ENCODE measurements around the gene PRDM12.

The PRDM12 gene

DNA sequence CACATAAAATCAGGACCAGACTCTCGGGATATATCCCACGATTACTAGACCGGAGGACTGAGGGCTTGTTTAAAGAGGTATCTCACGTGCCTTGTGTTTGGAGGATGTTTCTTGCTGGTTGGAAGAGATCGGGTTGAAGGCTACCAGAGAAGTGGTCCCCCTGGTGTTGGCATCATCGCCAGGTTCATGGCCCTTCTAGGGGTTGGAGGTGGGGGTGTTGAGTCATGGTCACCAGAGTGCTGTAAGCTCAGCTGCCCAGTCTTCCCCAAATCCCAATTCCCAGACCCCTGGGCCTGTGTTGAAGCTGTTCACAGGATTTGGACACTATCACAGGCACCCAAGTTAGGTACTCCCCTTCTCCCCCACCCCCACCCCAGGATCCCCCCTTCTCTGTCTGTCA lies 29.1 kb upstream of the PRDM12 start:
- TF ChIP-seq, protein P1, sequence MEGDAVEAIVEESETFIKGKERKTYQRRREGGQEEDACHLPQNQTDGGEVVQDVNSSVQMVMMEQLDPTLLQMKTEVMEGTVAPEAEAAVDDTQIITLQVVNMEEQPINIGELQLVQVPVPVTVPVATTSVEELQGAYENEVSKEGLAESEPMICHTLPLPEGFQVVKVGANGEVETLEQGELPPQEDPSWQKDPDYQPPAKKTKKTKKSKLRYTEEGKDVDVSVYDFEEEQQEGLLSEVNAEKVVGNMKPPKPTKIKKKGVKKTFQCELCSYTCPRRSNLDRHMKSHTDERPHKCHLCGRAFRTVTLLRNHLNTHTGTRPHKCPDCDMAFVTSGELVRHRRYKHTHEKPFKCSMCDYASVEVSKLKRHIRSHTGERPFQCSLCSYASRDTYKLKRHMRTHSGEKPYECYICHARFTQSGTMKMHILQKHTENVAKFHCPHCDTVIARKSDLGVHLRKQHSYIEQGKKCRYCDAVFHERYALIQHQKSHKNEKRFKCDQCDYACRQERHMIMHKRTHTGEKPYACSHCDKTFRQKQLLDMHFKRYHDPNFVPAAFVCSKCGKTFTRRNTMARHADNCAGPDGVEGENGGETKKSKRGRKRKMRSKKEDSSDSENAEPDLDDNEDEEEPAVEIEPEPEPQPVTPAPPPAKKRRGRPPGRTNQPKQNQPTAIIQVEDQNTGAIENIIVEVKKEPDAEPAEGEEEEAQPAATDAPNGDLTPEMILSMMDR (IDR thresholded peaks at IDR 0.05) = no peak
- Histone ChIP-seq H3K9ac (no peak overlapping the region), H3K4me3 (ENCODE audit: low read depth, low read length) (no peak overlapping the region), H3K4me2 (ENCODE audit: low read length) (no peak overlapping the region), H3K9me3 (ENCODE audit: control insufficient read depth, low read length) (no peaks in the 10 kb centered on the region), H2AFZ (no peak overlapping the region), H3K27ac (no peak overlapping the region), H3K79me2 (no peaks in the 10 kb centered on the region), H3K4me1 (no peaks in the 10 kb centered on the region), H3K27me3 (ENCODE audit: control insufficient read depth, insufficient read depth, low read length) (no peaks in the 10 kb centered on the region), H3K36me3 (ENCODE audit: control insufficient read depth, insufficient read depth, low read length) (no peaks in the 10 kb centered on the region)

DNA sequence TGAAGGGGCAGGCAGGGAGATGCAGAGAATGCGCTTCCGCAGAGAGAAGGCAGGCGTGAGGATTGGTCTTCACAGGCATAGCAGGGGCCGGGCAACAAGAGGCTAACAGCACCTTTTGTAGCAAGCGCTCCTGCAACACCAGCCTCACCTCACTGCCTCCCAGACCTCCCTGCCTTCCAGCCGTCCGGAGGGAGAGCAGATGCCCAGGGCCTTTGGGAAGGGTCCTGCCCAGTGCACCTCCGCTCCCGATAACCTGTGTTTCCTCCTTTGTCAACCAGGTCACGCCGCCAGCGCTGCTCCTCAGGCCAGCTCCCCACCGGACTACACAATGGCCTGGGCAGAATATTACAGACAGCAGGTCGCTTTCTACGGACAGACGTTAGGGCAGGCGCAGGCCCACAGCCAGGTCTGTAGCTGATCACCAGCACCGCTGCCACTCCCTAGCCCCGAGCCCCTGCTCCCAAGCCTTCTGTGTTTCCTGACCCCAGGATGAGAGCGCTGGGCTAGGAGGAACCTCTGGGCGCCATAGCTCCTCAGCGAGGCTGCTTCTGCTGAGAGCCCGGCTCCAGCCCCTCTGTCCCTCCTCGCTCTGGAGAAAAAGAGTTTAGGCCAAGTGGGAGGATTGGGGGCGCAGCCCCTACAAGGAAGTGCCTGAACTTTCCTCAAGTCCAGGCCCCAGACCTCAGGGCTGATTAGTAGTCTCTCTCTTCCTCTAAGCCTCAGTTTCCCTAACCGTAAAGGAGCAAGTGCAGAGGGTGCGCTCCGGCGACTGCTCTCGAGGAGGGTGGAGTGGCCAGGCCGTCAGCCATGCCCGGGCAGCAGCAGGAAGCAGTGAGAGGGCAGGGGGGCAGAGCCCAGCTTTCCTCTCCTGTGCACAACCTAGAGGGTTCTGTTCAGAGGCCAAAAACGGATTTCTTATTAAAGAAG lies 28.4 kb upstream of the PRDM12 start:
- Histone ChIP-seq H3K79me2 (no peaks in the 10 kb centered on the region), H3K27ac (no peak overlapping the region), H3K4me3 (ENCODE audit: low read depth, low read length) (no peak overlapping the region), H3K27me3 (ENCODE audit: control insufficient read depth, insufficient read depth, low read length) (no peaks in the 10 kb centered on the region), H3K4me1 (no peaks in the 10 kb centered on the region), H3K36me3 (ENCODE audit: control insufficient read depth, insufficient read depth, low read length) (no peaks in the 10 kb centered on the region), H2AFZ (no peak overlapping the region), H3K4me2 (ENCODE audit: low read length) (no peak overlapping the region), H3K9me3 (ENCODE audit: control insufficient read depth, low read length) (no peaks in the 10 kb centered on the region), H3K9ac (no peak overlapping the region)
- TF ChIP-seq, protein P1 (IDR thresholded peaks at IDR 0.05) = no peak

DNA sequence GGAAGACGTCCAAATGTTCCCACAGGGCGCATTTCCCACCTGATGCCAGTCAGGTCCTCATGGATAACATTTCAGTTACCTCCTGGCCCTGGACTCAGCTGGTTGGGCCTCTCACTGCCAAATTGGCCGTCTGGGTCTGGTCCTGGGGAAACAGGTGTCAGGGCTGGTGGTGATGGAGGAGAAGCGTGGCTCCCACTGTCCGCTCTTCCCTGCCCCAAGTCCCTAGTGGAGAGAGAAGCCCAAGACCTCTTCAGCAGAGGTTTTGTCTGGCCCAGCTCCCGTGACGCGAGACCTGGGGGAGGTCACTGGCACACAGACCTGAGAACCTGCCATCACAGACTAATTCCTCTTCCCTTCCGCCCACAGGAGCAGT lies 27.8 kb upstream of the PRDM12 start:
- Histone ChIP-seq H3K27ac (no peak overlapping the region), H3K4me3 (ENCODE audit: low read depth, low read length) (no peak overlapping the region), H3K4me1 (no peaks in the 10 kb centered on the region), H3K9me3 (ENCODE audit: control insufficient read depth, low read length) (no peaks in the 10 kb centered on the region), H2AFZ (no peak overlapping the region), H3K9ac (no peak overlapping the region), H3K27me3 (ENCODE audit: control insufficient read depth, insufficient read depth, low read length) (no peaks in the 10 kb centered on the region), H3K36me3 (ENCODE audit: control insufficient read depth, insufficient read depth, low read length) (no peaks in the 10 kb centered on the region), H3K79me2 (no peaks in the 10 kb centered on the region), H3K4me2 (ENCODE audit: low read length) (no peak overlapping the region)
- TF ChIP-seq, protein P1 (IDR thresholded peaks at IDR 0.05) = no peak

DNA sequence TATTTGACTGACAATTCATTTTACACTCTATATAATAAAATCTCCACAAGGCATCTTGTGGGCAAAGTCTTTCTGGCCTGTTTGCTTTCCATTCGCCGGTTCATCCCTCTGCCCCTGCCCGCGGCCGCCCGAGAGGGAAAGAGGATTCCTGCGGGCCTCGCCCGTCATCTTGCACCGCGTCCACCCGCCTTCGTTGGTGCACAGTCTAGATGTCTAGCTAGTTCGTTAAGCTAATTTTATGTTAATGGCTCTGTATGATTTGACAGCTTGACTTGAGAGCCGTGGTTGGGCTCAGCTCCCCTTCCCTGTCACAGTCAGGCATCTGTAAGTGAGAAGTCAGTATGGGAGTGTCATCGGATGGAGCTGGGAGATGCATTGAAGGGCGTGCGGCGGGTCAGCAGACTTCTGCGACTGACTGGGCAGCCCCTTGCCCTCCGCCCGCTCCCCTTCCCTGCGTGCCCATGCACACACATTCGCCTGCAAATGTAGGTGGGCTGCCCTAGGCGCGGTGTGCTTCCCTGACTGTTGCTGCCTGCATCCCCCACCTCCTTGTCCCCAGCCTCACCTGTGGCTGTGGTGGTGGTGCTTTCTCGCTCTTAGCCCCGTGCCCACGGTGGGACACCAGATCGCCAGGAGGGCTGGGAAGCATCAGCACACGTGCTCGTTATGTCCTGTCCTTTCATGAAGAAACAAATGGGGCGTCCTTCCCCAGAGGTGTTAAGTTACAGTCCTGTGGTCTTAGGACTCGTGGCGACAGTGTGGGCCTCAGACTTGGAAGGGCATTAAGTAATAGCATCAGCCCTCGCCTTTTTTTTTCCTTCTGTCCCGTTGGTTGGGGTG lies 25.9 kb upstream of the PRDM12 start:
- Histone ChIP-seq H3K27ac (no peak overlapping the region), H3K79me2 (no peaks in the 10 kb centered on the region), H3K4me2 (ENCODE audit: low read length) (no peak overlapping the region), H3K27me3 (ENCODE audit: control insufficient read depth, insufficient read depth, low read length) (no peaks in the 10 kb centered on the region), H3K9ac (no peak overlapping the region), H3K4me3 (ENCODE audit: low read depth, low read length) (no peak overlapping the region), H2AFZ (no peak overlapping the region), H3K9me3 (ENCODE audit: control insufficient read depth, low read length) (no peaks in the 10 kb centered on the region), H3K36me3 (ENCODE audit: control insufficient read depth, insufficient read depth, low read length) (no peaks in the 10 kb centered on the region), H3K4me1 (no peaks in the 10 kb centered on the region)
- TF ChIP-seq, protein P1 (IDR thresholded peaks at IDR 0.05) = no peak
